ES-I3 (cell line): ENCODE measurements around the gene PPFIBP2.

Experiments
- H3K36me3 ChIP-seq: 2 replicates; pipeline ENCODE4 v1.6.1; 2013; ENCODE audit warnings: mild to moderate bottlenecking, low read length, control low read depth, moderate library complexity; ENCODE audit not compliant: insufficient read depth
- H3K4me1 ChIP-seq: 2 replicates; pipeline ENCODE4 v1.6.1; 2013; ENCODE audit warnings: mild to moderate bottlenecking, control low read depth, low read length; ENCODE audit not compliant: insufficient read depth
- H3K9ac ChIP-seq: 2 replicates; pipeline ENCODE4 v1.6.1; 2013; ENCODE audit warnings: low read depth, mild to moderate bottlenecking, low read length, moderate library complexity
- H3K9me3 ChIP-seq: 2 replicates; pipeline ENCODE4 v1.6.1; 2013; ENCODE audit warnings: mild to moderate bottlenecking, low read length, moderate library complexity; ENCODE audit not compliant: control insufficient read depth, insufficient read depth

Gene PPFIBP2

DNA sequence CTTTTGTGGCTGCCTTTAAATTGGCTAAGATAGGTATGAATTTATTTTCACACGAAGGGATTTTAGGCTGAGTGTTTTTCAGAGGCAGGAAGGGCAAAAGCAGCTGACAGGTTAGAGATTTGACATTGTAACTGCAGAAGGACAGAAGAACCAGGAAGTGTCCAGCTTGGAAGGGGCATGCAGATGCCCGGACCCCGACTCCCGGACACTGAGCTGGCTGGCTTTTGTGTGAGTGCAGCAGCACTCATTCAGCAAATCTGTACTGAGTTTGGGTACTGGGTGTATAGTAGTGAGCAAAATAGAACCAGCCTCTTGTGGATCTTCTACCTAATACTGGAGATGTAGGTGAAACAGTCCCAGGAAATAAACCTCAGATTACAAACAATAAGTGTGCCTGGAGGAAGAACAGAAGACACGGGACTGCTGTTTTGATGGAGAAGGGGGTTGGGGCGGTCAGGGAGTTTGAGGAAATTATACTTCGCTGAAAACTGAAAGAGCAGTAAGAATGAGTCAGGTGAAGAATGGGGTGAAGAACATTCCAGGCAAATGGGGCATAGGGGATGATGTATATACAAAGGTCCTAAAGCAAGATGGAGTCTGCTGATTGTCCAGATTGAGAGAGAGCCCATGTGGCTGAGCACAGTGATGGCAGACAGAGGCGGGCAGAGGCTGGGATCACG is 64.6 kb downstream of the PPFIBP2 start:
- H3K9me3 ChIP-seq: no peaks in the 10 kb centered on the region
- H3K9ac ChIP-seq: no peak overlapping the region
- peaks cover 58% of the 10 kb centered on the region for H3K4me1 ChIP-seq
- H3K36me3 ChIP-seq: no peaks in the 10 kb centered on the region

DNA sequence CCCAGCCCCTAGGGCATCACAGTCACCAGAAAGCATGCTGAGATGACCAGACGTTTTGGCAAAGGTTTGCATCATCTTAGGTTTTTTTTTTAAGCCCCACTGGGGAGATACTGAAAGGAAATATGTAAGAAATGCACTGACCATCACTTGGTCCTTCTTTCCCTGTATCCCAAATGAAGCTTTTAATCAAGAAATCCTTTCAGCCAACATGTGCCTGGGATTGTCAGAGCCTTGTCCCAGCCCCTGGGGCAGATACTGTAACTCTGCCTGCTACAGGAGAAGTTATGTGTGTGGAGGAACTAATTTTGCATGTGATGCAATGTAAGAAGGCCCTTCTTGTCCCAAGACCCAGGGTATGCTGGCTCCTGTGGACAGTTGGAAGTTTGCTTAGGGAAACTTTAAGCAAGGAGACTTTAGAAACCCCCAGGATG is 65.6 kb downstream of the PPFIBP2 start:
- Histone ChIP-seq H3K36me3 (no peaks in the 10 kb centered on the region), H3K9me3 (no peaks in the 10 kb centered on the region), H3K4me1 (peaks cover 48% of the 10 kb centered on the region), H3K9ac (no peak overlapping the region)

DNA sequence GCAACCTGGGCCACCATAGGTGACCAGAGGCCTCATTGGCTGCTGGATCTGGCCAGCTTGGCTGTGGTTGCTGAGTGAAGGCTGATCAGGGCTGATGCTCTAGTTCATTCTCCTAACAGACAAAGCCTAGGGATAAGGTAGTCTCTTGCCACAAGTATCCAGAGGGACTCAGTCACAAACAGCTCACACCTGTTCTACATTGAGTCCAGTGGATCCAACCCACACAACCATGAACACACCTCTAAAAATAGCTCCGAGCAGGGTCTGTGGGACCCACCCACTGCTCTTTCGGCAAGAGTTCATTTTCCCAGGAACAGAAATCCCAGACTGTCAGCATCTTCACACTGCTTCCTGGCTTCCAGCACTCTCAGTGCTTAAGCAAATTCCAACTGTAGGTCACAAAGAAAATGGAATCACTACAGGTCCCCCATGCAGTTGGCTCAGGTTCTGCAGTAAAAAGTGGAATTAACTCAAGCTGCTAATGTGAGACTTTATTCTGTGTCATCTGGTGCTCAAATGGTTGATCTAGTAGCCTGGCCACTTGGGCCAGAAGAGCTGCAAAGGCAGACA is 67.3 kb downstream of the PPFIBP2 start:
- H3K4me1 ChIP-seq: peaks cover 31% of the 10 kb centered on the region
- H3K36me3 ChIP-seq: no peaks in the 10 kb centered on the region
- H3K9ac ChIP-seq: no peak overlapping the region
- H3K9me3 ChIP-seq: no peaks in the 10 kb centered on the region

DNA sequence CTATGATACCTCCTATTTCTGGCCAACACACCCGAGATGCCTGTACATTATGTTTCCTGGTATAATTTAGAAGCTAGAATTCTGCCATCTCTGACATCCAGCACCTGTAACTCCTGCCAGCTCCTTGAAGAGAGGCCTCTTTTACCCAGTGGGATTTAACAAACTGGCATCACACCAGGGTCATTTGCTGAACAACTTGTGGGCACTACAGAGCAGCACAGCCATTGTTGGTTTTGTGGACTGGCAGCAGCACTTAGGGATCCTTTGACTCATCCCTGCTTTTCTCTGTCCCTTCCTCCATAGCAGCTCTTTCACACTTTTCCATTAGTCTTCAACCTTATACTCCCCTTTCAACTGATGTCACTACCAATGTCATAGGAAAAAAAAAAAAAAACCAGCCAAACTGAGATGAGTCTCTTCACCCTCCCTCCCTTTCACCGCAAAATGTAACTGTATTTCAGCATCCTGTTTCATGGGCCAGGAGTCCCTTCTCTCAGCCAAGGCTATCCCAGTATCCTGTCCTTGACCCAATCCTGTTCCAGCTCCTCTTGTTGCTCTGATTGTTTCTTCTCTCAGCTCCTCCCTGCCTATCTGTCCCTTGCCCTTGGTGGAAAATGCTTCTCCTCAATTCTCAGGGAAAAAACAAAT is 68.7 kb downstream of the PPFIBP2 start:
- H3K4me1 ChIP-seq: peaks cover 17% of the 10 kb centered on the region
- H3K9ac ChIP-seq: no peak overlapping the region
- no peaks in the 10 kb centered on the region for H3K9me3 ChIP-seq
- H3K36me3 ChIP-seq: no peaks in the 10 kb centered on the region

DNA sequence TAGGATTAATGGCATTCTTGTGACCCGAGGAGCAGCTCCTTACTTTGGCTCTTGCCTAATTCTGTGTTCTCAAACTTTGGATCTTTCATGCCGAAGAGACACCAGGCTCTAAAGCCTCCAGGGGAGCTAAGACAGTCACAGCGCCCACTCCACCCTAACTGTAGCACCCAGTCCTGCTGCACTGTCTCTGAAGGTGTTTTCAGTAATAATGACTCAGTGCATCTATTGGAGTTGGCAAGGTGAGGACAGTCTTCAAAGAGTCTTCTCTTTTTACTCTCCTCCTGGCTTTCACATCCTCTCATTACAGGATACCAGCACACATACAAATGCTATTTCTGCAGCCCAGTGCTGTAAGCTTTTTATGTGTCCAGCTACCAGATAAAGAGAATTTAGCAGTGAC is 69.4 kb downstream of the PPFIBP2 start:
- H3K9ac ChIP-seq: no peak overlapping the region
- H3K36me3 ChIP-seq: no peaks in the 10 kb centered on the region
- no peaks in the 10 kb centered on the region for H3K9me3 ChIP-seq
- peaks cover 12% of the 10 kb centered on the region for H3K4me1 ChIP-seq

DNA sequence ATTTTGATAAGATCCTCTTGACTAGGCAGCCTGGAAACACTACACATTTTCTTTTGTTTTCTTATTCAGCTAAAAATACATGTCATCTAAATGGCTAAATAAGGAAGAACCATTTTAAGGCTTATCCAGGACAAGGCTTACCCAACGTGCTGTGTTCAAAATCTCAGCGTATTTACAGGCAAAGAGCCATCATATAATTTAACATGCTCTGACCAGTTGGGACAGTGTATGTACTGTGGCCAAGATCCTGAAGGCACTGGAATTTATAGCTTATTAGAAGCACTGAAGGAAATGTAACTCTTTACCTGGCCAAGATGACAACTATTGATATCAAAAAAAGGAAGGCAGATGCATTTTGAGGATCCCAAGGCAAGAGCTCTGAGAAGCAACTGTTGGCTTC is 71.1 kb downstream of the PPFIBP2 start:
- H3K9me3 ChIP-seq: no peaks in the 10 kb centered on the region
- H3K9ac ChIP-seq: no peak overlapping the region
- no peaks in the 10 kb centered on the region for H3K4me1 ChIP-seq
- no peaks in the 10 kb centered on the region for H3K36me3 ChIP-seq

DNA sequence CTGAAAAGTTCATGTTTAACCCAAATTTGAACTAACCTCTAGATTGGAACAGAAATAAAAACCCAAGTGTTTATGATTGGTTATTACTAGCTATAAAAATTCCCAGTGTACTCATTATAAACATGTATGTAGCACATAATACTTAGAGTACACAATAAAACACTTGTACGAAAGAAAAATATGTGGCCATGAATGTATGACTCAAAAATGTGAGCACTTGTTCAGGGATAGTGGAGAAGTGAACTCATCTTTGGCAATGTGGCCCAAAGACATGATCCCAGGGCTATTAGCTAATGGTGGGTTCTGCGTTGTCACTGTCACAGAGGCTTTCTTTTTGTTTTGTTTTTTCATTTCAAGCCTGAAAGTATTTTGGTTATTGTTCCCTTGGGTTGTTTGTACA is 72.0 kb downstream of the PPFIBP2 start:
- Histone ChIP-seq H3K9ac (no peak overlapping the region), H3K4me1 (no peaks in the 10 kb centered on the region), H3K9me3 (no peaks in the 10 kb centered on the region), H3K36me3 (no peaks in the 10 kb centered on the region)

DNA sequence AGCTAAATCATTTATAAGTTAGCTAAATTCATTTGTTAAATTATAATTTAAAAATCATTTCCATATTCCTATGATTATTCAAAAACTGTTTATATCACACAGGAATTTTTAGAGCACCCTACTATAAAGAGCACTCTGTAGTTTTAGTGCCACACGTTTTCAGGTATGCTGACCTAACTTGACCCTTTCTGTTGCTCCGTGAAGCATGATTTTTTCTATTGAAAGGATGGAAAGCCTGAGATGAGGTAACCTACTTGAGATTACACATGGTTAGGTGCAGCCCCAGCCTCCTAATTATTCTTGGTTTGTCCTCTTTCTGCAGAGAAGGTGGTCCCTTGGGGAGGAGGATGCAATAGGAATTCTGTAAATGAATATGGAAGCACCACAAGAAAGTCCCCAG is 72.6 kb downstream of the PPFIBP2 start:
- Histone ChIP-seq H3K9ac (no peak overlapping the region), H3K9me3 (no peaks in the 10 kb centered on the region), H3K36me3 (no peaks in the 10 kb centered on the region), H3K4me1 (no peaks in the 10 kb centered on the region)

DNA sequence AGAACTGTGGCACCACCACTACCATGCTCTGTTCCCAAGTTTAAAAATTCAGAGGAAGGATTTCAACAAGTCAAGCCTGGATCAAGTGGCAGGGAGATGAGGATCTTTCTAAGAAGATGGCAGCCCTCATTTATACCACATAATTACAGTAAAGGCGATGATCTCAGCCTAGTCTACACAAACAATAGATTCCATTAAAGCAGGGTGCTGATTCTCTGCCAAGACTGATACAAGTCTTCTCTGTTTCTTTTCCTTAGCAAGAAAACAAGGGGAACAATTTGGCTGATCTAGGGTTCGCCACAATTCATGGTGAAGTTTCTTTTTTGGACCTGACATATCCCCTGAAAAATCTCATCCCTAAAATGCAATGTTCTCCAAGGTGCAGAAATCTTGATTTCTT is 73.9 kb downstream of the PPFIBP2 start:
- Histone ChIP-seq H3K9me3 (no peaks in the 10 kb centered on the region), H3K9ac (no peak overlapping the region), H3K36me3 (no peaks in the 10 kb centered on the region), H3K4me1 (no peaks in the 10 kb centered on the region)

DNA sequence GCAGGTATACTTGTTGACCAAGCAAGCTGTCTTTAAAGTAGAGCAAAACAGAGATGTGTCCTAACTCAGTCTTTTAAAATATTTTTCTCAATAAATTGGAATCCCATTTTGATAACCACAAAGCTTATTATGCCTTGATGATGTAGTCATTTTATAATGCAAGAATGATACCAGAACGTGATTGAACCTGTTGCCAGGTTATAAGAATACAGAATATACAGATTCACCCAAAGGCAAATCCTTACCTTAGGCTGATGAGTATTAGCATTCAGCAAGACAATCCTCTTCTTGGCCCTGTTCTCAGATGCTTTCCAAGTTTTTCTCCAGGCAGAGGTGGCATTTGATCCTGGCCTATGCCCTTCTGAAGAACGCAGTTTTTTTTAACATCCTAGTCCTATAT is 76.1 kb downstream of the PPFIBP2 start:
- H3K4me1 ChIP-seq: no peaks in the 10 kb centered on the region
- H3K36me3 ChIP-seq: no peaks in the 10 kb centered on the region
- H3K9ac ChIP-seq: no peak overlapping the region
- H3K9me3 ChIP-seq: no peaks in the 10 kb centered on the region

DNA sequence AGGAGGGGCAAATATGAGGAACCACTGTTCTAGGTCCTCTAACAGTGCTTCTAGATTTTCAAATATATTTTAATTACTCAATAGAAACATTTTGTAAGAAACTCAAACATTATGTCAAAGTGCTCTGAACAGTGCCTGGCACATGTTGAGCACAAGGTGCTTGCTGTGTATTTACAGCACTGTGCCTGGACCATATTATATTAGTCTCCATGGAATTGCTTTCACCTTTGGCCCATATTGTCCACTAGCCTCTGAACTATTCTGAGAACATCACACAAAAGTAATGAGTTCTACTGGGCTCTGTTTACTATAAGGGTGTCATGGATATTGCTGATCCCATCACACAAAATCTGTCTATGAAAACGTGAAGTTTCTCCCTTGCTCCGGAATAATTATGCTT is 76.7 kb downstream of the PPFIBP2 start:
- H3K9me3 ChIP-seq: no peaks in the 10 kb centered on the region
- no peaks in the 10 kb centered on the region for H3K36me3 ChIP-seq
- no peak overlapping the region for H3K9ac ChIP-seq
- no peaks in the 10 kb centered on the region for H3K4me1 ChIP-seq

DNA sequence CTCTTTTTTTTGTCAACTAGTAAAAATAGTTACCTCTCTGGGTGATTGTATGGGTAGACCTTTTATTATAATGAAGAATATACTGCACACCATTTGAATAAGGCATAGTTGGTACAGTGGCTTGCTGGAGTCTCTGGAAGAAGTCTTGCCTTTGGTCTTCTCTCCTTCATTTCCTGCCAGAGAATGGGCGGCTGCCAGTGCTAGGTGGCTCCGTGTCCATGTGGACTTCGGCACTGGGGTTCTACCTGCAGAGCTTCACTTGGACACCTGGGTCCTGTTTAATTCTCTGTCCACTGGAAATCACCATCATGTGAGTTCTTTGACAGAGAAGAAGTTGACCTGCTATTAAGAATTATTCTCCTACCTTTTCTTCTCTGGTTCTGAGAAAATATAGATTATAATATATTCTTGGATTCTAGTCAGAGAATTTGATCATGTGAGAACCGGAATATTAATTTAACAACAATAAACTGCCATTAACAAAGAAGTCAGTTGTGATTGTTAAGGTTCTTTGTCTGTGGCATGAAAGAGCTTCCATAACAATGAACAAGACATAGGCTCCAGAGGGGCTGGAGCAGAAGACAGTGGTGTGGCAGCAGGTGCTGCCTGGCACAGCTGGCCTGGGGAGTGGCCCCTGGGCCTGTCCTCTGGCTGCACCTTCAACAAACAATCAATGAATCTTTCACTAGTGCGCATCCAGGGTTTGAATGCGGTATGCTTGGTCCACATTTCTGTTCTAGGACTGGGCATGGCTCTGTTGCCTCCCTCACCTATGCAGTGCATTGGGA is 77.5 kb downstream of the PPFIBP2 start:
- Histone ChIP-seq H3K36me3 (no peaks in the 10 kb centered on the region), H3K9me3 (no peaks in the 10 kb centered on the region), H3K4me1 (no peaks in the 10 kb centered on the region), H3K9ac (no peak overlapping the region)

DNA sequence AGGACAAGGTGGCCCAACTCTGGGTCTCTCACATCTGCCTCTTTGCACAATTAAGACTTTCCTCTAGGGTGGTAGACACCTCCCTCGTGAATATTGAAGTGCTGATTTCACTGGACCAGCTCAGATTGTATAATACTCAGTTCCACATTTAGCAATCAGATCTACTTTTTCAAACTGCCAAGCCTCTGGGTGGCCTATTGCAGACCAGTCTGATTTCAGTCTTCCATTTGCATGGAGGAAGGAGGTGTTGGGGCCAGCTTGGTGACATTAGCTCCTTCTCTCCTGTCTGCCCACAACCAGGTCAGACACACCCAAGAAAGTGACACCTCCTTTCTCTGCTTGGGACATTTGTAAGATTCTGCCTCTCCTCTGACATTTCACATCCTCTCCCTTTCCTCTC is 78.2 kb downstream of the PPFIBP2 start:
- H3K9me3 ChIP-seq: no peaks in the 10 kb centered on the region
- no peaks in the 10 kb centered on the region for H3K36me3 ChIP-seq
- H3K4me1 ChIP-seq: no peaks in the 10 kb centered on the region
- H3K9ac ChIP-seq: no peak overlapping the region

DNA sequence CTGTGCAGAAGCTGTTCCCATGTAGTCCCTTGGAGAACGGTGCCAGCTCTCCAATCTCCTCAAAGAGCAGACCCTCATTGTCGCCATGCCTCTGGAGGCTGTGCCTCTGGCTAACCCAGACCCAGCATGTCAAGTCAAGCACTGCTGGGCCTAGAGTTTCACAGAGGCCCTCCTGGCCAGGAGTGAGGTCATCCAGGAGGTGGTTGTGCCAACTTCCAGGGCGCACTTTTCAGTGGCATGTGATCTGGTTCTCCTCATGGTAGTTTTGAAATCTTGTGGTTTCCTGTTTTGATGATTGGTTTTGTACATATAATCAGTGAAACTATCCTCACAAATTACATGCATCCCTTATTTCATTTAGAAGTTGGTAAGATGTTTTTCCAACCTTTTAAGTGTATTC is 78.9 kb downstream of the PPFIBP2 start:
- no peaks in the 10 kb centered on the region for H3K4me1 ChIP-seq
- H3K9ac ChIP-seq: no peak overlapping the region
- H3K36me3 ChIP-seq: no peaks in the 10 kb centered on the region
- H3K9me3 ChIP-seq: no peaks in the 10 kb centered on the region

DNA sequence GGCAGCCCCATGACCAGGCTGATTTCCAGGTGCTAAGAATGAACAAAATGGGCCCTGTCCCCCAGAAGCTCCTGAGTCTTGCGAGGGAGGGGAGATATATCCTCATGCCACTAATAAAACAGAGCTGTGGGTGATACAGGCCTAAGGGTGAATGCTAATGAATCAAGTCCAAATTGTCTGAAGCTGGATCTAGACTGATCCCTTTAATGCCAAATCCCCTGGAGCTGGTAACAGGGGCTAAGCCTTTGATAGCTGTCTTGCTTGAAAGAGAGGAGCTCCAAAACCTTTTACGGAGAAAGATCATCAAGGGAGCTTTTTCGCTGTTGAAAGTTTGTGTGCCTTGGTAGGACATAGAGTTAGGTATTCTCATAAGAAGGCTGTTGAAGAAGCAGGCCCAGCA is 79.7 kb downstream of the PPFIBP2 start:
- no peaks in the 10 kb centered on the region for H3K9me3 ChIP-seq
- H3K4me1 ChIP-seq: no peaks in the 10 kb centered on the region
- H3K9ac ChIP-seq: no peak overlapping the region
- no peaks in the 10 kb centered on the region for H3K36me3 ChIP-seq
